Measurements from ENCODE around the gene MRPS23.

The MRPS23 gene

DNA sequence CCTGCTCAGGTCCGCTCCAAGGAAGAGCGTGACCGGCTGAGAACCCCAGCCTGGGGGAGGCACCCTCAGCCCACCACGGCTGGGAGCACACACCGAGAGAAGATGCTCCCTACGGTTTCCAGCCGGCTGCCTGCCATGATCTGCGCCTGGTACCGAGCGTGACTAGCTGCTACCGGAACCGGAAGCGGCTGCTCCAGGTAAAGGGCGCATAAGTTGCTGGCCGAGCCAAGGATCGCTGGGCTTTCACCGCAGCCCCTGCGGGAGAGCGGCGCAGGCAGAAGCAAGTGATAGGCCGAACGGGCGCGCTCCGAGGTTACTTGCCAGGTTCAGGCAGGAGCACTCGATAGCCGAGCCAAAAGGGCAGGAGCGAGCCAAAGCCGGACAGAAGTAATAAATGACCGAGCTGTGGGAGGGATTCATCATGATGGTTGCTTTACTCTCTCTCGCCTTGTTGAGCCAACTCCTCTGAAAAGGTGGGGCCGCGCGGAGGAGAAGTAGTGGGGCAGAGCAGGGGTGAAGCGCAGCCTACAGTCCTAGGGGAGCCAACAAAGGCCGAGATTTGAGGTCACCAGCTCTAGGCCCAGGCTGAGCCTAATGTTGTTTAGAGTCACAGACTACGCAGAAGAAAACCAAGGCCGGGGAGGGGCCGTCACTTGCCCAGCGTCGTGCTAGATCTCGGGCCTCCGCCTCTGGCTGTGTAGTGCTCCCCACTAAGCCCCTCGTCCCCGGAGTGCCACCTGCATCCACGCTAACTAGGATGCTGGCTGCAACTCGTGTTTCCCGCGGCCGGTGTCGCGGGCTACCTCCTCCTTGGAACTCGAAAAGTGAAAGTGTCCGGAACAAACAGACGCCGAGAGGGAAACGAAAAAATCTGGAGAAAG, at the start of gene MRPS23:
MRPS23 (minus strand) TSS at position 171 of the 881 bp plus-strand sequence; CDS start at position 137, 34 bp downstream.
- peak; percentile 96 for DNase-seq (ENCODE audit: low spot score)

DNA sequence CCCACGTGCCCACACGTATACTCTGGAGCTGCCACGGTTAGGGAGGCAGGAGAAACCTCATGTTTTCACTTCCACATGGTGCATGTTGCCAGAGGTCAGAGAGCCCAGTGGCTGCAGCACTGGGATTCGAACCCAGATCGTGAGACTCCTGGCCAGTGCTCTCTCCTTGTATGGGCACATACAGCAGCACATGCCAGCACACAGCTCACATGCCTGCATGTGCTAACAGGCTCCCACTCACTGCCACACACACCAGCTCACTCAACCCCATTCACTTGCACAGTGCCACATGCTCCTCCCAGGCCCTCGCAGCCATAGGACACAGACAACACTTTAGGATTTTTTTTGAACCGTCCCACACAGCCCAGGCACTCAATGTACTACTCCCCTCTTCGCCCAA, 49.5 kb upstream of the MRPS23 start:
- DNase-seq (ENCODE audit: low spot score), result no peak

DNA sequence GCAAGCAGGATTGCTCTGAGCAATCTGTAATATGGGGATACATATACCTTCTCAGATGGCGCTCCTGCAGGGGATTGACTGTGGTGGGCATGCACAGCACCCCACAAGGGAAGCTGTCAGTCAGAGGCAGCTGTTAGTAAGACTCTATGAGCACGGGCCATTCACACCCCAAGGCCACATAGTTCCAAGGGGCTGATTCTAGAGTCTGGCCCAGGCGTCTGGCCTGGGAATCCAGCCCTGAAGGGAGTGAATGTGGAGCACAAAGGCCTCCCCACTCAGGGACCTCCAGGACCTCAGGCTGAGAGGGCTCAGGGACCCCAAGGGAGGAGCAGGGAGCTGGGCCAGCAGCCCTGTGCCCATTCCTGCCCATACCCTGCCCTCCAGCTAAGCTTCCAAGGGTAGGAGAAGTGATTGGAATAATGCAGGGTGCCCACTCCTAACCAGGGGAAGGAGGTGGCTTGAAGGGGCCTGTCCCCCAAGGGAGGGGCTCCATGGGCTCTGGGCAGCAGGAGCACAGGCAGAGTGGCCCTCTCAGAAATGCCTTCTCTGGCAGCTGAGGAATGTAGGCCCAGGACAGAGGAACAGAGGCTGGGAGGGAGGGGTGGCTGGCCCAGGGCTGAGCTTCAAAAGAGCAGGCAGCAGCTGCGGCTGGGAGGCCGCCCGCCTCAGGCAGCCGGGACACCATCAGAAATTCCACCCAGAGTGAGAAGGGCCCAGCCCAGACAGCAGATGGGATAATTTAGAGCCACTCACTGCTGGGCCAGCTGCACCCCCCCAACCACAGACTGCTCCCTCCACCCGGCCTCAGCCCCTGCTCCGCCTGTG, 48.9 kb upstream of the MRPS23 start:
- DNase-seq (ENCODE audit: low spot score), result peak; percentile 88

DNA sequence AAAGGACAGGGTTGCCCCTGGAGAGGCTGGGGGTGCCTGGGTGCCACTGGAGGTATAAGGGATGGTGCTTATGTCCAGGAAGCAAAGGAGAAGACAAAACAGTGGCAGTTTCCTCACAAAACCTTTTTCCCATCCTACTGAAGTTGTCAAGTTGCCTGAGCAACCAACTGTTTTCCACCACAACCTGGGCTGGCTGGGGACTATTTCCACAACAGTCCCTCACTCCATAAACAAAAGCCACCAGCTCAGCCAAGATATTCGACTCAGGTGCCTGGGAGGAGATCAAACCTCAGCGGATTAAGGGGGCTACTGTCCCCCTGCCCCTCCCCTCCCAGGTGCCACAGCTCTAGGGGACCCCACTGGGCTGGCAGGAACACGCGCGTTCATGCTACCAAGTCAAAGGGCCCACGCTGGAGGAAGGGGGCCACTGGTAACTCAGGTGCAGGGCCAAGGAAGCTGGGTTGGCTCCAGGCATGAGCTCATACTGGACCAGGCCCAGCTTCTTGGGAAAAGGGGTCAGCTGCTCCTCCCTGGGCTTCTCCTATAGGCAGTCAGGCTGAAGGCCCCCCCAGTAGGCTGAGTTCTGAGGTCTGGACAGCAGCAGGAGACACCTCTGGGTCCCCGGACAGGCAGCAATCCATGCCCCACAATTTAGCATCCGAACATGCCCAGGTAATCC, 45.7 kb upstream of the MRPS23 start:
- DNase-seq (ENCODE audit: low spot score), result no peak

DNA sequence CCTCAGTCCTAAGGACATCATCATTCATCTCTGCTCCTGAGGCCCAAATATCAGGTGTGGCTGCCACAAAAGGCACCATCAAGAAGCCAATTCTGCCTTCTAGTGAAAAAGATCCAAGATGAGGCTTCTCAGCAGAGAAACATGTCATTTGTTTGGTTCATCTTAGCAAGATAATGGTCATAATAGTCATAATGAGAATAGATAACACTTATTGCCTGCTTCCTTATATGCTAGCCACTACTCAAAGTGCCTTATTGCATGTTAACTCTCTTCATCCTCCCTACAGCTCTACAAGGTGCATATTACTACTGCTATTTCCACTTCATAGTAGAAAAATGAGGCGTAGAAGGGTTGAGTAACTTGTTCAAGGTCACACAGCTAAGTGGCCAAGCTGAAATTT, 45.0 kb upstream of the MRPS23 start:
- no peak for DNase-seq (ENCODE audit: low spot score)

DNA sequence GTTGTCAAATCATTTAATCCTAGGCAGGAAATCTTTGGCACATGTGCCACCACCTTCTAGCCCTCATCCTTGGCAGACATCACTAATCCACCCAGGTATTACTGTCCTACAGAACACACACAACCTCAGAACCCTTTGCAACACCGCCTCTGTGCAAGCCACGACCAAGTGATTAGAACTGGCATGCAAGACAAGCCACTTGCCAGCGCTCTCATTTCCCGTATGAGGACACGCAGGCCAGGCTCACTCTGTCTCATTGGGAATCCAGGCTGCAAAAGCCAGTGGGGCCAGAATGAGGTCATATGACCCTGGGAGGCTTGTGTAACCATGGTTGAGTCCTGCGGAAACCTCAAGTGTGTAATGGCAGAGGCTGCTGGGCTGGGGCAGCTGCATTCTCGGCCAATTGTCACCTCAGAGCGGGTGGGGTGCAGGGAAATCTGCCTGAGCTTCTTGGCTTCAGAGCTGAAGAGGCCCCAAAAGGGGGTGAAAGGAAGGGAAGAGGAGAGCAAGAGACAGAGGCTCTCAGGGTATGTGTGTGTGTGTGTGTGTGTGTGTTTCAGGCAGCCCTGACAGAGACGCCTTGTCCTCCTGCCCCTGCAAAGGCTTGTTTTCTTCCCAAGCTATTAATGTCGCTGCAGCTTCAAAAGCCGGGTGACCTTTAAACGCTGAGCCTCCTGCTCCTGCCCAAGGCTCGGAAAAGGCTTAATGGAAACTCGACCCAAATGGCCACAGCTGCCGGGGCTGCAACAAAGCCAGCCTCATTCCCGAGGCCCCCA, 43.2 kb upstream of the MRPS23 start:
- DNase-seq (ENCODE audit: low spot score), result peak; percentile 93

DNA sequence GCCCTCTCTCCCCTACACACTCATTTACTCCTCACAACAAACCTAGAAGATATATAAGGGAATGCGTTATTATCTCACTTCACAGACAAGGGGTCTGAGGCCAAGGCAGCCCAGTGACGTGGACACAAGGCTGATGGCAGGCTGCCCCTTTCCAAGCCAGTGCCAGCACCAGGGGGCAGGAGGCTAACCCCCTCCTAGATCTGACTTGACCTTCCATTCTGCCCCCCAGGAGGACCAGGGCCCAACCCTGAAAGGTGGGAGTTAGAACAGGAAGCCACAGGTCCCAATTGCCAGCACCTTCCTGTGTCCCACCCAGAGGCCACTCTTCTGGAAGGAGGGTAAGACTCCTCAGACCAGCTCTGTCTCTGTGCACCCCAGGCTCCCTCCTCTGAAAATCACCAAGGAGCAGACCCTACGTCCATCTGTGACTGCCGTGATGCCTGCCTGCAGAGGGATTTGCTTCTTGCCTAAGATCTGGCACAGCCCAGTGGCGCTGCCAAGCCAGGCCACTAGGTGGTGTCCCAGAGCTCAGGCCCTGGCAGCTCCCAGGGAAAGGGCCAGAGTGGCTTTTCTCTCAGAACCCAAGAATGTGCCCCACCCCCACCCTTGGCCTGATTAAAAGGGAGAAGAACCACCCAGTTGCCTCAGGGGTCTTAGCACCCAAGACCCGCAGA, 42.4 kb upstream of the MRPS23 start:
- DNase-seq (ENCODE audit: low spot score), result peak; percentile 87

DNA sequence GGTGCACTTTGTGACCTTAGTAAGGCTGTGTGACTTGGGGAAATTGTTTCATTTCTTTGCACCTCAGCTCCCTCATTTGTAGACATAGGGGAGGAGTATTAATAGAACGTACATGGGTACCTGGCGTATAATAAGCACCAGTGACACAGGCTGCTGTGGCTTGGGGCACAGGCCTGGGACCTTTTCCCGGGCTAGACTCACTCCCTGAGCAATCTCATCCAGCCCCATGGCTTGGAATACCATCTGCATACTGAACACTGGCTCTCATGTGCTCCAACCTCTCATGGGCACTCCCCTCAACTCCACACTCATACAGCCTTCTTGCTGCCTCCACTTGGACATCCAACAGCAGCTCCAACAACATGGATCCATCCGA, 41.0 kb upstream of the MRPS23 start:
- DNase-seq (ENCODE audit: low spot score), result no peak

DNA sequence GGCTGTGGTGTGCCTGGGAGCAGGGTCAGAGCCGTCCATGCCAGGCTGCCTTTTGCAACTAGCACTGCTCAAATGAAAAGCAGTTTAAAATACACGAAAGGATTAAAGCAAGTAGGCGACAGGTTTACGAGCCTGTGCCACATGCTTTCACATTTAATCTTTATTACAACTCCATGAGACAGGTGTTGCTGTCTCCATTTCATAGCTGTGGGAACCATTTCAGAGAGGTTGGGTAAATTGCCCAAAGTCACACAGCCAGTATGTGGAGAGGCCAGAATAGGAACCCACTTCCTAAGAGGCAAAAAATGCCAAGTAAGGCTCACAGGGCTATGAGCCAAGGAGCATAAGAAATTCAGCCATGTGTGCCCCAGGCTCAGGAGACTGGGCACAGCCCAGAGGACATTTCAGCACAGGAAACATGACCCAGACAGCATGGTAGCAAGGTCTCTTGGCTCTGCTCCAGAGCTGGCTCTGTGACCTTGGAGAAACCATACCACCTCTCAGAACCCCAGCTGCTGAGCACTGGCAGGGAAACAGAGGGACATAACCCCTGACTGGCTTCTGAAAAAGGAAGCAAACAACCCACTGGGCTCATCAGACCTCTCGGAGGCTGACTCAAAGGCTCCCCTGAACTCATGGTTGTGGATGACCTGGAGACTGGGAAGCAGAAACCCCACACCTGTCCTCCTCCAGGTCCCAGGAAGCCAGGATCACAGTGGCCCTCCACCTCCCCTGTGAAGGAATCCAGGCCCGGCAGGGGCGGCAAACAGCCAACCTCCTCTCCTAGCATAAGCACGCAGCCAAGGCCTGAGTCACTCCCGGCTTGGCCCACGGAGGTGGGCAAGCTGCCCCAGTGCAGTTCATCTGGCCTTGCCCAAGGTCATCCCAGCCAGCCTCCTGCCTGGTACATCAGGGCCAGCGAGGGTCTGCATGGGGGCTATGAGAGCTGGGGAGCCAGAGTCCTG, 40.3 kb upstream of the MRPS23 start:
- DNase-seq (ENCODE audit: low spot score), result peak; percentile 88

DNA sequence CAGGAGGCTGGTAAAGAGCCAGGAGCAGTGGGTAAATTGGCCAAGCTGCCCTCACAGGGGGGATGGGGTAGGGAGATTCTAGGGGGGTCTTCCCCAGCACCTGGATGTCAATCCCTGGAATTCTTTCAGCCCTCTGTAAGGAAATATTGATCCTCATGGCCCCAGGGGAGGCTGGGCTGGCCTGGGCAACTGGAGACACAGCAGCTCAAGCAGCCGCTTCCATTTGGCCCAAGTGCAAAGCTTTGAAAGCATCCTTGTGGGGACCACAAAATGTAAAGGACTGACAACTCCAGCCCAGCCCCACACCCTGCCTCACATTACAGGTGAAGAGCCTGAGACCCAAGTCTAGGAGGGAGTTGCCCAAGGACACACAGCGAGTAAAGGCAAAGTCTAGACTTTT, 39.4 kb upstream of the MRPS23 start:
- no peak for DNase-seq (ENCODE audit: low spot score)

DNA sequence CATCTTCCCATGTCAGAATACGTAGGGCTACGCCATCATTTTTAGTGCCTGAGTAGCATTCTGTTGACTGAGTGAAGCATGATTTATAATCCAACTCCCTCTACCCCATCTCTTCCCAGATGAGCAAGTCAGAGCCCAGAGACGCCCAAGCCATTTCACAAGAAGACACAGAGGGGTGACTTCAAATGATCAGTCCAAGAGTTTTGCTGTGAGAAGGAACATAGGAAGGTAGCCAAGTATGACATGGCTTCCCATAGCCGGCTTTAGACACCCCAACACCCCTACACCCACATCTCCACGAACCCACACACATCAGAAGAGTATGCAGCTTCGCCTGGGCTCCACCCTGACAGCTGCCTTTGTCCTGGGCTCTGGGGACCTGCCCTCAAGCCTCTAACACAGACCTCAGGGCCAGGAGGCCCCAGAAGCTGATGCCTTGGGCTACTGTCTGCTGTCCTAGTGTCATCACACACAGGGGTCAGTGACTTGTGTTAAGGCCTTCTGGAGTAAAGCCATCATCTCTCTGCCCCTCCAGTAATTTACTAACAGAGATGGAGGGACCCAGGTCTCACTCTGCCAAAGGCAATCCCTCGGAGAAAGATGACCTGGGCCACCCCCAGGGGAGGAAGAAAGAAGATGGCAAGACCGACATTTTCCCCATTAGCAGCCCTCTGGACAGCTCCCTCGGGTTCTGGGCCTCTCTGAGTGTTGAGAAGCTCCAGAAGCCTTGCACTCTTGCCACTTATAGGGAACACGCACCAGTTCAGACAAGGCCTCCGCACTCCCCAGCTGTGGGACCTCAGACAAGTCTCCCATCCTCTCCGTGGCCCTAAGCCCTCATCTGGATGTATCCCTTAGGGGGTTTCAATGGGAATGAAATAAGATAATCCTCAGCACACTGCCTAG, 38.7 kb upstream of the MRPS23 start:
- no peak for DNase-seq (ENCODE audit: low spot score)

DNA sequence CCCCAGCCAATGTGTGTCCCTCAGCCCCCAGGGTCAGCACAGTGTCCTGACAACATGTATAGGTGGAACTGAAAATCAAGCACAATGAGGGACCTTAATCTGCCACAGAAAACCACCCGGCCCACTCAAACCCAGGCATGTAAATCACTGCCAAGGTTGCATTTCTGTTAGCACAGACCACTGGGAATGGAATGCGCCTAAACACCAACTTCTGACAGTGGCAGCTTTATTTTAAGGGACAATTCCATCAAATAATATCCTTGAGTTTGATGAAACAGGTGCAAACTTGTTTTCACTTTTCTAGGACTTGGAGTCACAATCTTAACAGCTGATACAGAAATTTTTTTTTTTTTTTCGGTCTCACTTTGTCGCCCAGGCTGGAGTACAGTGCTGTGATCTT, 37.3 kb upstream of the MRPS23 start:
- no peak for DNase-seq (ENCODE audit: low spot score)

DNA sequence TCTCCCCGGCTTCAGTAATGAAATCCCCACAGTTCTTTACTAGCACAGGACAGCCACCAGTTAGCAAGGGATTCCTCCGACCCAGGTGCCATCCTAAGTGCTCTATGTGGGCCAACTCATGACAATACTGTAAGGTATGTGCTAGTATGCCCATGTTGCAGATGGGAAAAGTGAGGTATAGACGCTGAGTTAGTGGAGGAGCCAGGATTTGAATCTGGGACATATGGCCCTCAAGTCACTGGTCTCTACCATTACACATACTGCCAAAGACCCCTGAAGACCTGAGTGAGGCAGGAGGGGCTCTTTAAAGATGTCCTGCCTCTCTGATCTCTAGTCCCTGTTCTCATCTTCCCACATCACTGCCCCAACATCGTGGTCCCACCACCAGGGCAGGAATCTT, 36.2 kb upstream of the MRPS23 start:
- no peak for DNase-seq (ENCODE audit: low spot score)

DNA sequence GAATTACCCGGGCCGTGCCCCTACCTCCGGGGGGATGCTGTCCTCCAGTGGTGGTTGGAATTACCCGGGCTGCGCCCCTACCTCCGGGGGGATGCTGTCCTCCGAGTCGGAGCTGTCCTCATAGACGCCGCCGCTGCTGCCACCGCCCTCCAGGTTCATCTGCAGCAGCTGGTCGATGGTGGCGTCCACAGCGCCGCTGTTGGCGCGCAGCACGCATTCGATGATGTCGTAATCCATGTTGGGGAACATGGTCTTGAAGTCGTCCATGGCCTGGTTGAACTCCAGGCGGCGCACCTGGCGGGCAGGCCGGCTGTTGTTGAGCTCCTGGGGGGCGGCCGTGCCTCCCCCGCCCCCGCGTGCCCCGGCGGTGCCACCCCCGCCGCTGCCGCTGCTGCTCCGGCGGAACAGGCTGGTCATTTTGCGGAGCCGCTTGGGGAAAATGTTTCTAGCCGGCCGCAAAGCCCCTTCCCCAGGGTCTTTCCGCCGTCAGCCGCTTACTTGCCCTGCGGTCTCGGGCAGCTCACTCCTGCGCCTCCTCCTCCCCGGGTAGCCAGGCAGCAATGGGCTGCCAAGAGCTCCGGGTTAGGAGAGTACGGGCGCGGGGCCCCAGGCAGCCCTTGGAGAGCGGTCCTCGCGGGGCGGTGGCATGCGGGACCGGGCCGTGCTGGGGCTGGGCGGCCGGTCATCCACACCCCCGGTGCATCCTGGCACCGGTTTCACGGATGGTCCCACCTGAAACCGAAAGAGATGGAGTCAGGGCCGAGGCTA, 35.5 kb upstream of the MRPS23 start:
- no peak for DNase-seq (ENCODE audit: low spot score)

DNA sequence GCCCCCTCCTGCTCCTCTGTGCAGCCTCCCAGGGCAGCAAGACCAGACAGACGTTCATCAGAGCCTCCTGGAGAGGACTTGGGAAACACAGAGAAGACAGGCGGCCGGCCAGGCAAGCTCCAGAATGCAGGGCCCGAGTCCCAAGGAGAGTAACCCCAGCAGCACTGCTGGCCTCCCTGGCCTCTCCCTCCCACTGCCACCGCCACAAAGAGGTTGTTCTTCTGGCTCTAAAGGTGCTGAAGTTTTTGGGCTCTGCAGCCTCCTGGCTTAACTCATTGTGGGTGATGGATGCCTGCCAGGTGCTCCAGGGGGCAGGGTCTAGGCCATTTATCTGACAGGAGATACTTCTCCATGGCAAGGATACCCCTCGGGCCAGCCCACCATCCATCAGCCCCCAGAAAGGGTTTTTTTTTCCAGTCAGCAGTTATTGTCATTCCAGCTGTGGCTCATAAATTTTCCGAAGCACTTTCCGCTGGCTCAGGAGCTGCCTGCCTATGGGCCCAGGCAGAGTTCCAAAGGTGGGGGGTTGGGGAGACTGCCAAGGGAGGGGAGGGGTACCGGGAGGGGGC, 32.0 kb upstream of the MRPS23 start:
- peak; percentile 30 for DNase-seq (ENCODE audit: low spot score)

DNA sequence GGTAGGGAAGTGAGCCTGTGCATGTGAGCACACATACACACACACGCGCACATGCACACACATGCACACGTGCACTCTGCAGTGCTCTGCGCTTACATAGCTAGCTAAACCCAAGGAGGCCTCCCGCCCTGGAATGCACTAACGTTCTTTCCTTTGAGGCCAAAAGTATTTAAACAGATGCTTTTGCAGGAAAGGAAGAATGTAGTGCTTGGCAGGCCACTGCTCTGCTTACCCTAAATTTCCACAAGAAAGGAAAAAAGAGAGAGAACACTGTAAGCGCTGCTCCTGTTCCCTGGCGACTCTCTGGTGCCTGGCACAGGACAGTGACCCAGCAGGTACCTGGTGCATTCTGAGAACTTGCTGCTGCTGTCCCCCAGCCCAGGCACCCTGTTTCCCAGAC, 31.3 kb upstream of the MRPS23 start:
- peak; percentile 67 for DNase-seq (ENCODE audit: low spot score)

DNA sequence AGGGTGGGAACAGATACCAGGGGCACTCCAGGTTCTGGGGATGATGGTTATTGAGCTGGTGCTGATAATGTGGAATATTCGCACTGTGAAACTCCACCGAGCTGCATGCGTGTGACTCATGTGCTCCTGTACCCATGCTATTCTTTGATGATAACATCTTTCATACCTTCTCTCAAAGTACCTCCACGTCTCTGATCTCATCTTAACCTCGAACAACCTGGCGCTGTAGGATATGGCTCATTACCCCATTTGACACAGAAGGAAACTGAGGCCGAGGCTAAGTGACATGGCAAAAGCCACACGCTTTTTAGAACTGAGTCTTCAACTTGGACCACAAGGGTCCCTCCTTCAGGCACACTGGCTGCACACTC, 30.2 kb upstream of the MRPS23 start:
- DNase-seq (ENCODE audit: low spot score), result no peak
